Uterine smooth muscle cell (primary cell): Measurements from ENCODE around the gene MUC16. TPM values are rescaled to one million over a fixed set of nuclear protein-coding genes. Genes with fewer than 3 reads are reported as not detected.

Experiments used
- total RNA-seq: library from RNA; depleted of rRNA; stranded (reverse); fragments of >200 nt; gene quantifications from 2 replicates; pipeline ENCODE4 v1.2.3, GENCODE V29; 2014

The MUC16 gene
- total RNA-seq, result under 0.01 TPM in 2 replicates

DNA sequence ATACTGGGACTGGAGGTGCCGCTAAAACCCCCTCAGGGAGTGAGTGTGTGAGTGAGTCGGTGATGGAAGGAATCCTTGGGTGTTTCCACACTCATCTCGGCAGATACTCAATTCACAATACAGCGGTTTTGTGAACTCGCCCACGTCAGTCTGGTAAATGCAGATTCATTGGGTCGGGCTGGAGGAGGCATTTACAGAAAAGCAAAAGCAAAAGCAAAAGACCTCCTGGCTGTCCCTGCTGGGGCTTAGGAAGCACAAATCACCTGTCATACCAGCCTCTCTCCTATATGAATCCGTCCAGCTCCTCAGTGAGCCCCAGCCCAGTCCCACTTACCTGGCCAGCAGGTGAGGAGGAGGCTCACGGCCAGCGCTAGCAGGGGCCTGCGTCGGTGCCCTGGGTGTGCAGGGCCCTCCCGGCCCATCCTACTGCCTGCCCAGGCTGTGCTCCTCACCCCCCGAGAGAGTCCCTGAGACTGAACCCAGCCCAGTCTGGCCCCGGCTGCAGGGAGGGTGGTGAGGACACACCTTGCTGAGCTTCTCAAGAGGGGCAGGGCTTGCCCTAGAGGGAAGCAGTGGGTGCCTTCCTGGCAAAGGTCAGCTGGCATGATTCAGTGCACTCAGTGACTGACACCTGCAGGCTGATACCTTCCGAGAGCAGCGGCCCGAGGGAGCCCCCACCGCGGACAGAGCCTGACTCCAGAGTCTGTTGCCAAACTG, at the start of gene MUC16:
MUC16 (minus strand) TSS at position 475 of the 717 bp plus-strand sequence.

Other genes with a start within 250 kb of the MUC16 start
- 23.0 and 41.4 TPM in 2 replicates for gene ZNF558, start 178.1 kb downstream of the MUC16 start, total RNA-seq
- not detected in 2 replicates for gene MBD3L1, start 178.0 kb downstream of the MUC16 start, total RNA-seq
- gene OR1M1, start 76.7 kb upstream of the MUC16 start, total RNA-seq, result not detected in 2 replicates
- not detected in 2 replicates for gene OR7G2, start 97.1 kb upstream of the MUC16 start, total RNA-seq
- gene OR7G1, start 105.4 kb upstream of the MUC16 start, total RNA-seq, result not detected in 2 replicates
- gene OR7G3, start 116.5 kb upstream of the MUC16 start, total RNA-seq, result not detected in 2 replicates
- gene ZNF317, start 130.0 kb upstream of the MUC16 start, total RNA-seq, result 12.4 and 14.6 TPM in 2 replicates
- under 0.01 and 0.12 TPM in 2 replicates for gene OR7D2, start 168.6 kb upstream of the MUC16 start, total RNA-seq
- not detected in 2 replicates for gene OR7D4, start 209.2 kb upstream of the MUC16 start, total RNA-seq
- gene OR7E24, start 240.5 kb upstream of the MUC16 start, total RNA-seq, result not detected in 2 replicates